Erythroblast (primary cell): ENCODE measurements around the gene CD4.

Source experiments
- GATA1 ChIP-seq: IDR thresholded peaks from 2 replicates; pipeline ENCODE4 v1.6.1; 2011; ENCODE audit warnings: low read depth, mild to moderate bottlenecking, control low read depth, low read length, moderate library complexity
- POLR2A ChIP-seq: IDR thresholded peaks from 2 replicates; pipeline ENCODE4 v1.6.1; 2011; ENCODE audit warnings: mild to moderate bottlenecking, low read length

DNA sequence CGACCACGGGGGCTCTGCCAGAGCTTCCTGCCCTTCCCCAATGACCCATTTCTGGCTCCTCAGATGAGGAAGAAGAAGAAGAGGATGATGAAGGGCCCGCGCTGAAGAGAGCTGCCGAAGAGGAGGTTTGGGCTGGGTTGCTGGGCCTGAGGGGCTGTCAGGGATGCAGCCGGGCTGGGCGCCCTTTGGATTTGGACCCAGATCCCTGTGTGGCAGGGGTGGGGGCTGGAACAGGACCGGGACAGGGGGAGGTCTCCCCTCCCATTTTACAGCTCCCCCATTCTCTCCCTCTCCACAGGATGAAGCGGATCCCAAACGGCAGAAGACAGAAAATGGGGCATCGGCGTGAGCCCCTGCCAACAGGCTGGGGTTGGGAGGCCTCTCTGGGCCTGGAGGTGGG is 19.2 kb upstream of the CD4 start:
- TF ChIP-seq POLR2A = no peak
- no peak for TF ChIP-seq GATA1
